ENCODE data around the gene PSENEN.

- TF ChIP-seq POLR2A (IDR thresholded peaks at IDR 0.05; ENCODE audit: low read depth, low read length): peak; percentile 75
- peak; percentile 71 for TF ChIP-seq TAF1 (IDR thresholded peaks at IDR 0.05; ENCODE audit: low read depth, low read length)
- 0 out of 2 replicates have a peak, but pooled peaks have one; percentile 36 for TF ChIP-seq POLR2AphosphoS5 (IDR thresholded peaks at IDR 0.05; ENCODE audit: low read depth, low read length)
- TF ChIP-seq SPI1 (IDR thresholded peaks at IDR 0.05; ENCODE audit: low read depth, low read length): no peak
- no peak for TF ChIP-seq PAX5 (IDR thresholded peaks at IDR 0.05; ENCODE audit: insufficient read depth, low read length, severe bottlenecking)
- TF ChIP-seq POU2F2 (IDR thresholded peaks at IDR 0.05; ENCODE audit: low read depth, low read length): peak; percentile 59; the same call in 1 of the 2 replicates
Measured at GRCh38 chr19:35740423-35741202, 4.8 kb upstream of the PSENEN start.
